Thyroid gland (tissue), 4 donors: ENCODE measurements around the gene GGA2. TPM values are rescaled to one million over a fixed set of nuclear protein-coding genes. Genes with fewer than 3 reads are reported as not detected.
A peak's percentile ranks its signal among the peaks of the same experiment; 100 is the strongest.

Experiments
- DNase-seq, 2 donors: peaks; one replicate each; pipeline ENCODE4 v3.0.0-alpha.2; 2019
- H3K27ac ChIP-seq, 3 donors: fragments of 200-600 bp; sonication (generic); 1 replicate in 2 of 3; 2 replicates in 1 of 3; pipeline ENCODE4 v1.5.1; 2016 to 2019; ENCODE audit warnings: mild to moderate bottlenecking in 1 of 3, moderate library complexity in 1 of 3
- H3K27me3 ChIP-seq: fragments of 200-600 bp; sonication (generic); one replicate; pipeline ENCODE4 v1.5.1; 2019
- H3K36me3 ChIP-seq, 2 donors: fragments of 200-600 bp; sonication (generic); one replicate each; pipeline ENCODE4 v1.5.1; 2016 to 2019
- H3K4me1 ChIP-seq, 2 donors: fragments of 200-600 bp; sonication (generic); one replicate each; pipeline ENCODE4 v1.5.1; 2017 to 2019
- H3K4me3 ChIP-seq, 3 donors: fragments of 200-600 bp; sonication (generic); replicated peaks in 1 of 3; 1 replicate in 2 of 3; 2 replicates in 1 of 3; pipeline ENCODE4 v1.5.1; 2016; ENCODE audit warnings: mild to moderate bottlenecking in 1 of 3
- H3K9me3 ChIP-seq: fragments of 200-600 bp; sonication (generic); one replicate; pipeline ENCODE4 v1.5.1; 2017
- POLR2A ChIP-seq, 2 donors: fragments of 450-650 bp; IDR thresholded peaks; one replicate each; pipeline ENCODE4 v1.6.1; 2017; ENCODE audit warnings: antibody characterized with exemption in 2 of 2, mild to moderate bottlenecking in 2 of 2, moderate library complexity in 1 of 2
- WGBS, 2 donors: methylation state at CpG; one replicate each; pipeline ENCODE4 v1.1.5; 2017; 5-methylcytosine and 5-hydroxymethylcytosine counted together
- intact Hi-C: fragments of 100-400 bp; cut with DNase I; formaldehyde crosslinking; loops from one replicate; pipeline ENCODE4 v1.15.1; 2023
- total RNA-seq, 4 donors: library from RNA; depleted of rRNA; stranded (reverse); fragments of >200 nt; gene quantifications; one replicate each; pipeline ENCODE4 v1.2.3, GENCODE V29; 2016
- TF ChIP-seq, protein P1 (sequence below), 6 experiments: fragments of 200-600 bp in 3 of 6; fragments of 450-650 bp in 3 of 6; sonication (generic) in 3 of 6; IDR thresholded peaks; one replicate each; pipeline ENCODE4 v1.5.1; 2016 to 2019; ENCODE audit warnings: antibody characterized with exemption in 6 of 6, mild to moderate bottlenecking in 2 of 6, inconsistent platforms in 1 of 6, moderate library complexity in 1 of 6

The GGA2 gene, protein sequence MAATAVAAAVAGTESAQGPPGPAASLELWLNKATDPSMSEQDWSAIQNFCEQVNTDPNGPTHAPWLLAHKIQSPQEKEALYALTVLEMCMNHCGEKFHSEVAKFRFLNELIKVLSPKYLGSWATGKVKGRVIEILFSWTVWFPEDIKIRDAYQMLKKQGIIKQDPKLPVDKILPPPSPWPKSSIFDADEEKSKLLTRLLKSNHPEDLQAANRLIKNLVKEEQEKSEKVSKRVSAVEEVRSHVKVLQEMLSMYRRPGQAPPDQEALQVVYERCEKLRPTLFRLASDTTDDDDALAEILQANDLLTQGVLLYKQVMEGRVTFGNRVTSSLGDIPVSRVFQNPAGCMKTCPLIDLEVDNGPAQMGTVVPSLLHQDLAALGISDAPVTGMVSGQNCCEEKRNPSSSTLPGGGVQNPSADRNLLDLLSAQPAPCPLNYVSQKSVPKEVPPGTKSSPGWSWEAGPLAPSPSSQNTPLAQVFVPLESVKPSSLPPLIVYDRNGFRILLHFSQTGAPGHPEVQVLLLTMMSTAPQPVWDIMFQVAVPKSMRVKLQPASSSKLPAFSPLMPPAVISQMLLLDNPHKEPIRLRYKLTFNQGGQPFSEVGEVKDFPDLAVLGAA
- total RNA-seq, result 100 to 1,000 TPM; 103 to 190 (median 159) TPM

DNA sequence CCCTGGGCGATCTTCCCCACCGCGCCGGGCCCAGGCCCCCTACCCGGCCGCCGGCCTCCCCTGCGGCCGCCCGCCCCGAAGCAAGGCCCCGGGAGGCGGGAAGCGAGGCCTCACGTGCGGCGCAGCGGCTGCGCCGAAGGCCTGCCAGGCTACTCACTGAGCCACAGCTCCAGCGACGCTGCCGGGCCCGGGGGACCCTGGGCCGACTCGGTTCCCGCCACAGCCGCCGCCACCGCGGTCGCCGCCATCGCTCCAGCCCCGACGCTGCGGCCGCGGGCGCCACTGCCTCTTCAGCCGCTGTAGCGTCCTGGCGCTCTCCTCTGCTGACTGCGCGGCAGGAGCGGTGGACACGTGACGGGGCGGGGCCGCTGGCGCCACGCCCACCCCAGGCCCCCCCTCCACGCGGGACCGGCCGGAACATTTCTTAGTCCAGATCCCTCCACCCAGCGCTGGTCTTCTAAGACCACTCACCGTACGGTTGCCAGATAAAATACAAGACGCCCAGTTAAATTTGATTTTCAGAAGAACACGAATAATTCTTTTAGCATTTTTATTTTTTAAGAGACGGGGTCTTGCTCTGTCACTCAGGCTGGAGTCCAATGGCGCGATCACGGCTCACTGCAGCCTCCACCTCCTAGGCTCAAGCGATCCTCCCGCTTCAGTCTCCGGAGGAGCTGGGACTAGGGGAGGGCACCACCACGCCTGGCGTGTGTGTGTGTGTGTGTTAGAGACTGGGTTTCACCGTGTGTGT is at the start of gene GGA2:
Gene GGA2 (minus strand): TSS at position 331 of the 751 bp plus-strand sequence. CDS start 83 bp downstream, at position 248.
- intact Hi-C loops, result loop anchor here (5.0 kb wide), 1 partner anchor 52 kb away; no protein-coding TSS in a partner anchor
- Histone ChIP-seq H3K4me3 (peak within 1 kb of the TSS; percentile 67 to 95 (median 78)), H3K27me3 (no peaks in the 10 kb centered on the region), H3K27ac (peak within 1 kb of the TSS; percentile 80 to 94 (median 93)), H3K9me3 (no peaks in the 10 kb centered on the region), H3K36me3 (no peaks in the 10 kb centered on the region), H3K4me1 (peaks cover 29 to 40% of the 10 kb centered on the region in 2 donors)
- WGBS, 2 donors, result 3 to 7% methylated on average over 14 to 37 of the region's 71 CpGs
- peak; percentile 85 to 86 for DNase-seq
- TF ChIP-seq, protein P1, sequence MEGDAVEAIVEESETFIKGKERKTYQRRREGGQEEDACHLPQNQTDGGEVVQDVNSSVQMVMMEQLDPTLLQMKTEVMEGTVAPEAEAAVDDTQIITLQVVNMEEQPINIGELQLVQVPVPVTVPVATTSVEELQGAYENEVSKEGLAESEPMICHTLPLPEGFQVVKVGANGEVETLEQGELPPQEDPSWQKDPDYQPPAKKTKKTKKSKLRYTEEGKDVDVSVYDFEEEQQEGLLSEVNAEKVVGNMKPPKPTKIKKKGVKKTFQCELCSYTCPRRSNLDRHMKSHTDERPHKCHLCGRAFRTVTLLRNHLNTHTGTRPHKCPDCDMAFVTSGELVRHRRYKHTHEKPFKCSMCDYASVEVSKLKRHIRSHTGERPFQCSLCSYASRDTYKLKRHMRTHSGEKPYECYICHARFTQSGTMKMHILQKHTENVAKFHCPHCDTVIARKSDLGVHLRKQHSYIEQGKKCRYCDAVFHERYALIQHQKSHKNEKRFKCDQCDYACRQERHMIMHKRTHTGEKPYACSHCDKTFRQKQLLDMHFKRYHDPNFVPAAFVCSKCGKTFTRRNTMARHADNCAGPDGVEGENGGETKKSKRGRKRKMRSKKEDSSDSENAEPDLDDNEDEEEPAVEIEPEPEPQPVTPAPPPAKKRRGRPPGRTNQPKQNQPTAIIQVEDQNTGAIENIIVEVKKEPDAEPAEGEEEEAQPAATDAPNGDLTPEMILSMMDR (IDR thresholded peaks at IDR 0.05), result no peak
- TF ChIP-seq POLR2A (IDR thresholded peaks at IDR 0.05), result peak; percentile 91 to 98

DNA sequence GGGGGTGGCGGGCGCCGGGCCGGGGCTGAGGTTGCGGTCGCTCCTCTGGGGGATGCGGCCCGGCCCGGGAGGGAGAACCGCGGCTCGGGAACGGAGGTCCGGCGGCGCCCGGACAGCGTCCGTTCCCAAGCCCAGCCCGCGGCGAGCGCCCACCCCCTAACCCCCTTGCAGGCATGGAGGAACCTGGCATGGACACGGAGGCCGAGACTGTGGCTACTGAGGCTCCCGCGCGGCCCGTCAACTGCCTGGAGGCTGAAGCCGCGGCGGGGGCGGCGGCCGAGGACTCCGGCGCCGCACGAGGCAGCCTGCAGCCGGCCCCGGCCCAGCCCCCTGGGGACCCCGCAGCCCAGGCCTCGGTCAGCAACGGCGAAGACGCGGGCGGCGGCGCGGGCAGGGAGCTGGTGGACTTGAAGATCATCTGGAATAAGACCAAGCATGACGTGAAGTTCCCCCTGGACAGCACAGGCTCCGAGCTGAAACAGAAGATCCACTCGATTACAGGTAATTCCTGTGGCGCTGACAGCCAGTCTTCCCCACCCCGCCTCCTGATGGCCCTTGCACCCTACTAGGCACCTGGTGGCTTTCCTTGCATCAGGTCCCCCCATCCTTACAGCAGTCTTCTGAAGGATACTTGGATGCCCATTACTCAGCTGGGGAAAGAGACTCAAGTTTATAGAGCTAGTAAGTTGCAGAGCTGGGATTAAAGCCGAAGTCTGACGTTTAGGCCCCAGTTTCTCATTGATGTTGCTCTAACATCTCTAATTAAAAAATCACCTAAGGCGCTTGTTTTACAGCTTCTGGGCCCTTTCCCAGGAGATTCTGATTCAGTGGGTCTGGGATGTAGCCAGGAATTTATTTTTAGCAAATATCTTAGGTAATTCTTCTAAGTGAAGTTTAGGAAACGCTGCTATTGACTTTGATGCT is 47.7 kb upstream of the GGA2 start:
- peak; percentile 23 to 48 for DNase-seq
- WGBS, 2 donors, result 9 to 13% methylated on average over 9 to 19 of the region's 60 CpGs
- TF ChIP-seq, protein P1 (IDR thresholded peaks at IDR 0.05), result no peak
- no peak for TF ChIP-seq POLR2A (IDR thresholded peaks at IDR 0.05)

DNA sequence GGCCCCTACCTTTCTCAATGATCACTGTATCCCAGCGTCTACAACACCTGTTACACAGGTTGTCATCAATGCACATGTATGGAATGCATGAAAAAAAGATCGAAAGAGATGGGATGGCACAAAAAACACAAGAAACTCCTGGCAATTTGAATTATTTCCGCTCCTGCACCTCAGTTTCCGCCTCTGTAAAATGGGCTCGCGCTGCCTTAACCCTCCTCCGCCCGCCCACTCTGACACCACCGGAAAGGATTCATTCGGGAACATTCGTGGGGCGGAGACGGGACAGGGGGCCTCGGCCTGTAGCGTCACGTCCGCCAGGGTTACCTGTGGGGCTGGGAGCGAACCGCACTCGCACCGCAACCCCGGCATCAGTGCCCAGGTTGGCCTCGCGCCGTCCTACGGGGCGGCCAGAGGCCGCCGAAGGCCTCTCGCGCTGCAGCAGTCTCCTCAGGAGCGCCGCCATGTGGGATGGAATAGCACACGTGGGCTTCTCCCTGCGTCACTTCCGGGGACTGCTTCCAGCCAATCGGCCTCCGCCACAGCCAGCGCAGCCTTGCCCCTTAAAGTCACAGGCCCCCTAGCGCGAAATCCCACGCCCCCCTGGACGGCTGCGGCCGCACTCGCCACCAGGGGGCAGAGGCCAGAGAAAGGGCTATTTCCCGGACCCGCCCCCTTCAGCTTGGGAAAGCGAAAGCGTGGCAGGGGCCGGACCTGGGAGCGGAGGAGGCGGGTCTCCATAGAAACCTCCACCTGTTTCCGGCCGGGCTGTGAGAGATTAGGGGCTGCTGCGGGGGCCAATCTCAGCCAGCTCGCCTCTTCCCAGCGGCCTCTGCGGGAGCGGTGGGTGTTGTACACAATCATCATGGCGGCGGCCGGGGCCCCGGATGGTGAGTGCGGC is 46.8 kb upstream of the GGA2 start, which contains the start of the genes EARS2 and UBFD1:
Gene EARS2 (minus strand): TSS at position 470 of the 898 bp plus-strand sequence. CDS start 7 bp downstream, at position 463.
Gene UBFD1 (plus strand): TSS at position 847 of the 898 bp plus-strand sequence. CDS start 16 bp downstream, at position 863.
- Histone ChIP-seq H3K27me3 (no peaks in the 10 kb centered on the region), H3K4me3 (peak within 1 kb of the TSS; percentile 54 to 96 (median 94)), H3K27ac (peak within 1 kb of the TSS; percentile 14 to 89 (median 74)), H3K36me3 (peaks cover 17 to 25% of the 10 kb centered on the region in 2 donors), H3K4me1 (peaks cover 15 to 17% of the 10 kb centered on the region in 2 donors), H3K9me3 (no peaks in the 10 kb centered on the region)
- peak; percentile 99 for DNase-seq
- intact Hi-C loops, result loop anchor here (5.0 kb wide), 1 partner anchor 35 kb away; no protein-coding TSS in a partner anchor
- 2 to 7% methylated on average over 16 to 37 of the region's 65 CpGs for WGBS, 2 donors
- peak in 1 of 2 donors; percentile 61 for TF ChIP-seq POLR2A (IDR thresholded peaks at IDR 0.05)
- TF ChIP-seq, protein P1 (IDR thresholded peaks at IDR 0.05), result peak; percentile 73 to 98 (median 88)

More for the DNA sequence above, 47.7 kb upstream of the GGA2 start:
- intact Hi-C loops, result loop anchor here (5.0 kb wide), 1 partner anchor 34 kb away; no protein-coding TSS in a partner anchor
- H3K9me3 ChIP-seq, result no peaks in the 10 kb centered on the region
- peak overlapping the region; percentile 14 to 89 (median 74) for H3K27ac ChIP-seq
- no peaks in the 10 kb centered on the region for H3K27me3 ChIP-seq
- peaks cover 15 to 17% of the 10 kb centered on the region in 2 donors for H3K4me1 ChIP-seq
- H3K4me3 ChIP-seq, result peak overlapping the region; percentile 54 to 96 (median 94)
- H3K36me3 ChIP-seq, result peaks cover 22 to 28% of the 10 kb centered on the region in 2 donors
